Endothelial cell of umbilical vein (primary cell): ENCODE results near the gene CLDN8. TPM values are rescaled to one million over a fixed set of nuclear protein-coding genes. Genes with fewer than 3 reads are reported as not detected.

Source experiments
- BruUV-seq: library from RNA; stranded (reverse); fragments of 400-500 nt; replicated peaks from 2 replicates; lab custom pipeline; 2021; lab: Mats Ljungman, UMichigan
- CTCF ChIA-PET: fragments of 300-600, 350-600 bp; sonication (Branson Sonifier 250); formaldehyde crosslinking; loops from one replicate; lab custom pipeline; 2021; ENCODE audit warnings: antibody characterized with exemption, inconsistent platforms; lab: Charles Lee
- POLR2A ChIA-PET: fragments of 300-600, 350-600 bp; sonication (Branson Sonifier 250); formaldehyde crosslinking; loops from one replicate; lab custom pipeline; 2021; ENCODE audit warnings: antibody characterized with exemption, inconsistent platforms; lab: Charles Lee
- DNase-seq: peaks from one replicate; pipeline ENCODE4 v3.0.0-alpha.2; 2011; ENCODE audit warnings: low read depth, low spot score
- FAIRE-seq: peaks from 2 replicates; lab custom pipeline; 2011; peaks lifted over from hg19 to GRCh38; lab: Jason Lieb, UNC
- H2AFZ ChIP-seq: 2 replicates; pipeline ENCODE4 v1.6.0; 2012; ENCODE audit warnings: low read depth, low read length, control low read depth, inconsistent platforms
- H3K27ac ChIP-seq: 2 replicates; pipeline ENCODE4 v1.5.1; 2011; ENCODE audit warnings: low read depth, mild to moderate bottlenecking, control low read depth, low read length, moderate library complexity; ENCODE audit not compliant: insufficient read depth
- H3K27me3 ChIP-seq, 2 experiments: 2 replicates each; pipeline versions ENCODE4 v1.6.0 to v1.6.1; 2011; ENCODE audit warnings: low read length in 2 of 2, mixed read lengths in 1 of 2; ENCODE audit not compliant: control insufficient read depth in 2 of 2, insufficient read depth in 2 of 2
- H3K36me3 ChIP-seq, 2 experiments: 2 replicates in 1 of 2; 3 replicates in 1 of 2; pipeline ENCODE4 v1.5.1; 2011; ENCODE audit warnings: low read length in 2 of 2, mild to moderate bottlenecking in 1 of 2, moderate library complexity in 1 of 2; ENCODE audit not compliant: control insufficient read depth in 2 of 2, insufficient read depth in 2 of 2; ENCODE audit errors: extremely low read depth in 1 of 2
- H3K4me1 ChIP-seq: 3 replicates; pipeline ENCODE4 v1.5.1; 2011; ENCODE audit warnings: mild to moderate bottlenecking, low read length; ENCODE audit not compliant: control insufficient read depth, insufficient read depth; ENCODE audit errors: extremely low read depth
- H3K4me2 ChIP-seq: 2 replicates; pipeline ENCODE4 v1.6.1; 2011; ENCODE audit warnings: low read length, control low read depth, mixed read lengths; ENCODE audit not compliant: insufficient read depth
- H3K4me3 ChIP-seq, 3 experiments: fragments of 200-600 bp in 1 of 3; sonication (generic), shearing (Covaris generic) in 1 of 3; replicated peaks in 1 of 3; 2 replicates each; pipeline ENCODE4 v1.5.1; 2011 to 2016; ENCODE audit warnings: control low read depth in 3 of 3, low read length in 3 of 3, mild to moderate bottlenecking in 2 of 3, inconsistent platforms in 1 of 3, low read depth in 1 of 3, moderate library complexity in 1 of 3; ENCODE audit not compliant: insufficient read depth in 1 of 3
- H3K79me2 ChIP-seq: 2 replicates; pipeline ENCODE4 v1.6.0; 2012; ENCODE audit warnings: low read length, inconsistent platforms; ENCODE audit not compliant: control insufficient read depth, insufficient read depth
- H3K9ac ChIP-seq: replicated peaks from 2 replicates; pipeline ENCODE3; 2011; ENCODE audit warnings: low read length, control low read depth; ENCODE audit not compliant: insufficient read depth; ENCODE audit errors: extremely low read depth
- H3K9me1 ChIP-seq: replicated peaks from 3 replicates; pipeline ENCODE4 v1.6.0; 2011; ENCODE audit warnings: mild to moderate bottlenecking, low read length; ENCODE audit not compliant: control insufficient read depth, insufficient read depth; ENCODE audit errors: extremely low read depth
- H3K9me3 ChIP-seq: replicated peaks from 2 replicates; pipeline ENCODE4 v1.5.1; 2012; ENCODE audit warnings: low read length, inconsistent platforms; ENCODE audit not compliant: control insufficient read depth, insufficient read depth
- H4K20me1 ChIP-seq: replicated peaks from 2 replicates; pipeline ENCODE3; 2011; ENCODE audit warnings: mild to moderate bottlenecking, low read length; ENCODE audit not compliant: control insufficient read depth, insufficient read depth; ENCODE audit errors: extremely low read depth
- EZH2 ChIP-seq: IDR thresholded peaks from 2 replicates; pipeline ENCODE4 v1.6.1; 2012; ENCODE audit warnings: borderline replicate concordance, low read depth, mild to moderate bottlenecking, moderate library complexity, low read length, inconsistent platforms; ENCODE audit not compliant: severe bottlenecking
- FOS ChIP-seq: IDR thresholded peaks from 2 replicates; pipeline ENCODE4 v1.6.1; 2011; ENCODE audit warnings: mild to moderate bottlenecking, low read length, moderate library complexity, borderline replicate concordance; ENCODE audit not compliant: insufficient read depth
- MAX ChIP-seq: IDR thresholded peaks from 2 replicates; pipeline ENCODE4 v1.6.1; 2011; ENCODE audit not compliant: insufficient read depth, insufficient read length
- MYC ChIP-seq: IDR thresholded peaks from one replicate; pipeline ENCODE4 v1.6.1; 2011; ENCODE audit warnings: mild to moderate bottlenecking, low read depth, low read length
- dilution Hi-C: fragments of 300-500 bp; cut with MboI; formaldehyde crosslinking; loops from one replicate; pipeline ENCODE4 v1.15.0; 2019; ENCODE audit warnings: low sequenced_read_pairs; ENCODE audit not compliant: extremely low pct_ligation_motif_present
- intact Hi-C: fragments of 100-400 bp; cut with micrococcal nuclease; formaldehyde crosslinking; loops from one replicate; pipeline ENCODE4 v1.10.0; 2022
- polyA plus RNA-seq, 4 experiments: library from polyadenylated mRNA; depleted of rRNA in 3 of 4; stranded (reverse) in 3 of 4; unstranded in 1 of 4; fragments of >200 nt; gene quantifications; 2 replicates each; pipeline versions ENCODE4 v1.2.1 to v1.2.3, GENCODE V29; 2011 to 2012; ENCODE audit warnings: missing spikeins in 1 of 4
- total RNA-seq: library from RNA; stranded (reverse); gene quantifications from 2 replicates; pipeline ENCODE4 v1.2.3, GENCODE V29; 2021

CLDN8 gene
- total and polyA plus RNA-seq, 2 donors (not counting 3 experiments of a cell fraction or from before 2014, with no cell fraction given): not detected

- POLR2A ChIA-PET: no interaction called here
These were observed 18.2 kb upstream of the CLDN8 start for GRCh38 chr21:30234050-30234449.

GRCh38 chr21:30233228-30234020, 17.5 kb upstream of the CLDN8 start:
- FAIRE-seq (no peak), DNase-seq (no peak)
- Histone ChIP-seq H3K4me3 (no peak overlapping the region), H3K4me2 (no peak overlapping the region), H3K27me3 (no peaks in the 10 kb centered on the region), H3K9me1 (no peaks in the 10 kb centered on the region), H3K27ac (no peak overlapping the region), H4K20me1 (no peaks in the 10 kb centered on the region), H3K9me3 (peaks cover 5% of the 10 kb centered on the region), H2AFZ (no peak overlapping the region), H3K36me3 (no peaks in the 10 kb centered on the region), H3K9ac (no peak overlapping the region), H3K4me1 (no peaks in the 10 kb centered on the region), H3K79me2 (no peaks in the 10 kb centered on the region)
- ChIA-PET POLR2A (no interaction called here), CTCF (no interaction called here)
- dilution Hi-C loops (no loop called here), intact Hi-C loops (no loop called here)
- BruUV-seq: no TSS peak
- TF ChIP-seq EZH2: no peak

More at GRCh38 chr21:30234050-30234449, 18.2 kb upstream of the CLDN8 start:
- BruUV-seq: no TSS peak
- Histone ChIP-seq H3K9me1 (no peaks in the 10 kb centered on the region), H2AFZ (no peak overlapping the region), H3K9me3 (peaks cover 5% of the 10 kb centered on the region), H3K27ac (no peak overlapping the region), H3K27me3 (no peaks in the 10 kb centered on the region), H3K36me3 (no peaks in the 10 kb centered on the region), H3K4me3 (no peak overlapping the region), H3K4me1 (no peaks in the 10 kb centered on the region), H4K20me1 (no peaks in the 10 kb centered on the region), H3K4me2 (no peak overlapping the region), H3K9ac (no peak overlapping the region), H3K79me2 (no peaks in the 10 kb centered on the region)
- intact Hi-C loops: no loop called here
- TF ChIP-seq FOS (no peak), MYC (no peak), MAX (no peak)
- DNase-seq (no peak), FAIRE-seq (no peak)
- dilution Hi-C loops: no loop called here
- CTCF ChIA-PET: interaction anchor here (0.6 kb wide), 1 partner anchor 178 kb away, joined by 3 read pairs; no protein-coding TSS in a partner anchor
